Muscle layer of colon (tissue), 2 donors: ENCODE data around the gene DDX24.

Experiments used
- H3K27ac ChIP-seq: one replicate; pipeline ENCODE4 v1.7.0; 2013; ENCODE audit warnings: low read depth, mild to moderate bottlenecking, low read length, moderate library complexity
- H3K27me3 ChIP-seq, 2 donors: one replicate each; pipeline ENCODE4 v1.7.0; 2013; ENCODE audit warnings: low read length in 2 of 2, mild to moderate bottlenecking in 2 of 2; ENCODE audit not compliant: insufficient read depth in 2 of 2, control insufficient read depth in 1 of 2
- H3K36me3 ChIP-seq: one replicate; pipeline ENCODE4 v1.7.0; 2013; ENCODE audit warnings: mild to moderate bottlenecking, low read length; ENCODE audit not compliant: insufficient read depth
- H3K4me1 ChIP-seq: one replicate; pipeline ENCODE4 v1.7.0; 2013; ENCODE audit warnings: mild to moderate bottlenecking, low read length; ENCODE audit not compliant: insufficient read depth
- H3K4me3 ChIP-seq, 2 donors: one replicate each; pipeline ENCODE4 v1.7.0; 2013; ENCODE audit warnings: low read length in 2 of 2, low read depth in 1 of 2, mild to moderate bottlenecking in 1 of 2, moderate library complexity in 1 of 2
- H3K9ac ChIP-seq: one replicate; pipeline ENCODE4 v1.7.0; 2013; ENCODE audit warnings: low read length
- H3K9me3 ChIP-seq: one replicate; pipeline ENCODE4 v1.7.0; 2013; ENCODE audit warnings: mild to moderate bottlenecking, low read length
- donor health status: abdominal sarcoma.
- donor health status: Adenocarcinoma of cecum.

DDX24 gene

DNA sequence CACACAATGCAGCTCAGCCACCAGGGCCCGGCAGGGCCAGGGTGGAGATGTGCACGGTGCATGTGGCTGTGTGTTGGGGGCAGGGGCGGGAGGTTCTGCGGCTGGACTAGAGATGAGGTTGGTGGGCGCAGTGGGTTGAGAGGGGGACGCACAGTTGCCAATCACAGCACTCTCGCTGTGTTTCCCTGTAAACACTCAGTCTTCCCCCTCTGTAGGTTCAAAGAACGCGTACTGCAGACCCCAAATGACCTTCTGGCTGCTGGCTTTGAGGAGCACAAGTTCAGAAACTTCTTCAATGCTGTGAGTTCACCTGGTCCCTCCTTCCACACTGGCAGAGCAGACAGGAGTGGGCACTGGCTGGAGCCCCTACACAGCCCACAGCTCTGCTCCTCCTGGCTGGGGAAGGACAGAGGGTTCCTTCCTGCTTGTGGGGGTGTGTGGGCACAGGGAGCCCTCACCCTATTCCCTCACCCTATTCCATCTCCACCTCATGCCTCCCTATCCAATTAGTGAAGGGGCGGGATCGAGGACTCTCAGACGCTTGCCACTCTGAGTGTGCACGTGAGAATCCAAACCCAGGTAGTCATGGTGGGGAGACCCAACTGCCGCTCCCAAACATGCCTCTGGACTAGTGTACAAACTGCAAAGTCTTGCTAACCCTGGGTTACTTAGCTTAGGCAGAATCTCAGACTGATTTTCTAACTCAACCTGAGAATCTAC lies 37.1 kb downstream of the DDX24 start:
- Histone ChIP-seq H3K4me1 (peaks cover 10% of the 10 kb centered on the region), H3K36me3 (peaks cover 37% of the 10 kb centered on the region), H3K27me3 (no peaks in the 10 kb centered on the region), H3K9me3 (no peaks in the 10 kb centered on the region), H3K9ac (no peak overlapping the region), H3K27ac (no peak overlapping the region), H3K4me3 (no peak overlapping the region)

DNA sequence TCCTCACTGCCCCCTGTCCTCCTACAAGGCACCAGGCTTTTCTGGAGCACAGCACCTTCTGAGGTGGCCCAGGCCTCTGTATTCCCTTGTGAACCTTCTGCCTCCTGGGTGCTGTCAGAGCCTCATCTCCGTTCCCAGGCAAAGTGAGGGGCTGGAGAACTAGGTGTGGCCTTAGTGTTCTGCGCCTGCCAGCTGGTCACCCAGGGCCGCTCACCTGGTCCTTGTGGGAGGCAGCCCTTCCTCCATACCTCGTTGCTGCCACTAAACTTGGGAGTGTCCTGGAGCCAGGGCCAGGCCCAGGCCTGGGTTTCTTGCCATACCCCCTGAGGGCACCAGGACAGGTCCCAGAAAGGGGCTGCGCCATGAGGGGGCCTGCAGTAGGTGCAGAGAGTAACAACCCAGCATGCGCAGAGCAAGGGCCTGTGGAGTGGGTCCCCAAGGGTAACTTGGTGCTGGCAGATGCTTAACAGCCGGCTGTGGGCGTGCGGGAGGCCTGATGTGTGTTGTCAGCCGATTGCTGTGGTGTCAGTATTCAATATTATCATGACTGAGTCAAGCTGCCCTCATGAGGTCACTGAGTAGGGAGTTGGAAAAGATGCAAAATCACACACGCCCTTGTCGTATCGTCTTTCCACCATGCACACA lies 37.8 kb downstream of the DDX24 start:
- Histone ChIP-seq H3K9me3 (no peaks in the 10 kb centered on the region), H3K36me3 (peaks cover 31% of the 10 kb centered on the region), H3K4me1 (peaks cover 7% of the 10 kb centered on the region), H3K9ac (no peak overlapping the region), H3K4me3 (no peak overlapping the region), H3K27me3 (no peaks in the 10 kb centered on the region), H3K27ac (no peak overlapping the region)

- H3K4me3 ChIP-seq: no peak overlapping the region
- no peak overlapping the region for H3K27ac ChIP-seq
- no peaks in the 10 kb centered on the region for H3K27me3 ChIP-seq
- H3K36me3 ChIP-seq: peaks cover 24% of the 10 kb centered on the region
- peaks cover 7% of the 10 kb centered on the region for H3K4me1 ChIP-seq
- no peak overlapping the region for H3K9ac ChIP-seq
- H3K9me3 ChIP-seq: no peaks in the 10 kb centered on the region
These were observed 38.4 kb downstream of the DDX24 start for GRCh38 chr14:94042433-94043091.

- H3K4me1 ChIP-seq: peaks cover 7% of the 10 kb centered on the region
- H3K27ac ChIP-seq: no peak overlapping the region
- H3K9ac ChIP-seq: no peak overlapping the region
- H3K4me3 ChIP-seq: no peak overlapping the region
- H3K27me3 ChIP-seq: no peaks in the 10 kb centered on the region
- H3K36me3 ChIP-seq: peaks cover 16% of the 10 kb centered on the region
- no peaks in the 10 kb centered on the region for H3K9me3 ChIP-seq
These were observed 39.3 kb downstream of the DDX24 start for GRCh38 chr14:94041551-94042346.

- H3K36me3 ChIP-seq: peaks cover 8% of the 10 kb centered on the region
- peaks cover 7% of the 10 kb centered on the region for H3K4me1 ChIP-seq
- H3K27me3 ChIP-seq: no peaks in the 10 kb centered on the region
- H3K9ac ChIP-seq: no peak overlapping the region
- no peaks in the 10 kb centered on the region for H3K9me3 ChIP-seq
- no peak overlapping the region for H3K27ac ChIP-seq
- no peak overlapping the region for H3K4me3 ChIP-seq
These were observed 40.2 kb downstream of the DDX24 start for GRCh38 chr14:94040796-94041195.

GRCh38 chr14:94040247-94040646 lies 40.8 kb downstream of the DDX24 start:
- Histone ChIP-seq H3K4me1 (peaks cover 7% of the 10 kb centered on the region), H3K9ac (no peak overlapping the region), H3K36me3 (peaks cover 3% of the 10 kb centered on the region), H3K27ac (no peak overlapping the region), H3K4me3 (no peak overlapping the region), H3K27me3 (no peaks in the 10 kb centered on the region), H3K9me3 (no peaks in the 10 kb centered on the region)

GRCh38 chr14:94038921-94039629 lies 41.9 kb downstream of the DDX24 start:
- no peaks in the 10 kb centered on the region for H3K36me3 ChIP-seq
- no peak overlapping the region for H3K9ac ChIP-seq
- no peak overlapping the region for H3K27ac ChIP-seq
- H3K9me3 ChIP-seq: no peaks in the 10 kb centered on the region
- H3K4me1 ChIP-seq: peaks cover 7% of the 10 kb centered on the region
- no peaks in the 10 kb centered on the region for H3K27me3 ChIP-seq
- H3K4me3 ChIP-seq: no peak overlapping the region

DNA sequence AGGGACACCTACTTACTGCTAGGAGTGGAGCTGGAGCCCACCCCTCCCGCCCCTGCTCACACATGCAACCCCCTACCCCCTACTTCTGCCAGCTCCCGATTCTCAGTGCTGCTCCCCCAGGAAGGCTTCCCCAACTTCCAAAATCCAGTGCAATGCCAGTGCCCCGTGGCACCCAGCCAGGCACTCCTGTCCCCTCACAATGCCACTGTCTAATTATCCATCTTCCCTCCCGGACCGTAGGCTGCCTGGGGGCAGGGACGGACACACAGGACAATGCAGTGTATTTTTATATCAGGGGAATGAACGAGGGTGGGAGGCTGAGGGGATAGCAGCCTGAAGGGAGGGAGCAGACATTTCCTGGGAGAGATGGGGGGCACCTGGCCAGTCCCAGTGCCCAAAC lies 42.5 kb downstream of the DDX24 start:
- Histone ChIP-seq H3K4me3 (no peak overlapping the region), H3K27ac (no peak overlapping the region), H3K9ac (no peak overlapping the region), H3K4me1 (peaks cover 7% of the 10 kb centered on the region), H3K36me3 (no peaks in the 10 kb centered on the region), H3K27me3 (no peaks in the 10 kb centered on the region), H3K9me3 (no peaks in the 10 kb centered on the region)

DNA sequence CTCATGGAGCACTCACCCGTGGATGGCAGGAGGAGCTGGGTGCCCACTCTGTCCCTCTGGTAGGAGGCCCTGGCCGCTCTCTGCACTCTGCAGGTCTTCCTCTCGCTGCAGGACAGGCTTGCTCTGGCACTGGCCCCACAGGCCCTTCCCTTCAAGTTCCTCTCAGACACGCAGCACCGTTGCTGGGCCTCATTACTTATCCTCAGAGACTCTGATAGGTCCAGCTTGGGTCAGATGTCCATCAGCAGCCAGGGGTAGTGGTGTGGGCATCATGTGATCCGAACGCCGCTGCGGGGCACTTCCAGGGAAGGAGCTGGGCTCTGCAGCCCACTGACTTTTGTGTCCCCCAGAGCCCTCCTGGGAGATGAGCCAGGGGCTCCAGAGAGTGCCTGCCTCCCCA lies 43.0 kb downstream of the DDX24 start:
- Histone ChIP-seq H3K9me3 (no peaks in the 10 kb centered on the region), H3K4me1 (peaks cover 7% of the 10 kb centered on the region), H3K27me3 (no peaks in the 10 kb centered on the region), H3K27ac (no peak overlapping the region), H3K4me3 (no peak overlapping the region), H3K36me3 (no peaks in the 10 kb centered on the region), H3K9ac (no peak overlapping the region)

DNA sequence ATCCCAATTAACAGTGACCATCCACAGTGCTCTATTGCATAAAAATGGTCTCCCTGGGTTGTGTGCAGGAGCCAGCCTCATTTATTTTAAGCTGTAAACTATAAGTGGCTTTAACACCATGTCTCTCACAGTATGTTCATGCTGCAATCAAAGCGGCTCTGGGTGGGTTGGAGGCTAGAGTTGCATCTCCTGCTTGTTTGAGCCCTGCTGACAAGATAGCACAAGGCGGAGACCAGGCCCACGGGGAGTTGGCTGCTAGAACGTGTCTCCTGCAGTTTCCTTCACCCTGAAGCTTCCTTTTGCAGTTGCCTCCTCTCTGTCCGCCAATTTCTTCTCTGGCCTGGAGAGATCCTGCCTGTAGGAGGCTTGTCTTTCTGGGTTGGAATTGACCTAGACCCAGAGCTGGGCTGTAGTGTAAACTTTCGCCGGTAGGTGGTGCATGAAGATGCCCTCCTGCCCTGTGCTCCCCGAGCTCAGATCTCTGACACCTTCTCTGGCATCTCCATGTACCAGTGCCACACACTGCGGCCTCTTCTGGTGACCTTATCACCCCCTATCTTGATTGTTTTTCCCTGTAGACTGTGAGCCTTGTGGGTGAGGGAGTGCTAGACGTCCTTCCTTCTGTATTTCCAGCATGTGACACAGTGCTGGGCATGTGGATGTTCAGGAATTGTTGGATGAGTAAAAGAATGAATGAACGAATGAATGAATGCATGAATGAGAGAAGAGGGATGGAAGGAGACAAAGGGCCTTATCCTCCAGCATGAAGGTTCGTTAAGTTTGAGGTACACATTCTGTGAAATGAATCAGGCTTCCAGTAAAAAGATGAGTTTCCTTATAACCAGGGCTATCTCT lies 44.5 kb downstream of the DDX24 start:
- Histone ChIP-seq H3K9me3 (no peaks in the 10 kb centered on the region), H3K4me1 (peaks cover under 1% of the 10 kb centered on the region), H3K27me3 (no peaks in the 10 kb centered on the region), H3K4me3 (no peak overlapping the region), H3K9ac (no peak overlapping the region), H3K36me3 (no peaks in the 10 kb centered on the region), H3K27ac (no peak overlapping the region)
